ENCODE results near the gene SHPK.

GRCh38 chr17:3613124-3613523 lies 22.9 kb downstream of the SHPK start:
- TF ChIP-seq, protein P1, sequence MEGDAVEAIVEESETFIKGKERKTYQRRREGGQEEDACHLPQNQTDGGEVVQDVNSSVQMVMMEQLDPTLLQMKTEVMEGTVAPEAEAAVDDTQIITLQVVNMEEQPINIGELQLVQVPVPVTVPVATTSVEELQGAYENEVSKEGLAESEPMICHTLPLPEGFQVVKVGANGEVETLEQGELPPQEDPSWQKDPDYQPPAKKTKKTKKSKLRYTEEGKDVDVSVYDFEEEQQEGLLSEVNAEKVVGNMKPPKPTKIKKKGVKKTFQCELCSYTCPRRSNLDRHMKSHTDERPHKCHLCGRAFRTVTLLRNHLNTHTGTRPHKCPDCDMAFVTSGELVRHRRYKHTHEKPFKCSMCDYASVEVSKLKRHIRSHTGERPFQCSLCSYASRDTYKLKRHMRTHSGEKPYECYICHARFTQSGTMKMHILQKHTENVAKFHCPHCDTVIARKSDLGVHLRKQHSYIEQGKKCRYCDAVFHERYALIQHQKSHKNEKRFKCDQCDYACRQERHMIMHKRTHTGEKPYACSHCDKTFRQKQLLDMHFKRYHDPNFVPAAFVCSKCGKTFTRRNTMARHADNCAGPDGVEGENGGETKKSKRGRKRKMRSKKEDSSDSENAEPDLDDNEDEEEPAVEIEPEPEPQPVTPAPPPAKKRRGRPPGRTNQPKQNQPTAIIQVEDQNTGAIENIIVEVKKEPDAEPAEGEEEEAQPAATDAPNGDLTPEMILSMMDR (IDR thresholded peaks at IDR 0.05; ENCODE audit: insufficient read depth, low read depth, low read length), result no peak
- no peak for TF ChIP-seq EZH2 (IDR thresholded peaks at IDR 0.05; ENCODE audit: insufficient read depth, low read length)

All from astrocyte (in vitro differentiated cells and primary cell).